Testis (tissue), 3 donors: Measurements from ENCODE around the gene FAM98C. TPM values are rescaled to one million over a fixed set of nuclear protein-coding genes. Genes with fewer than 3 reads are reported as not detected.

ENCODE experiments used
- DNase-seq: peaks from one replicate; pipeline ENCODE4 v3.0.0-alpha.2; 2019
- H3K27ac ChIP-seq, 2 donors: fragments of 200-600 bp; sonication (generic); one replicate each; pipeline ENCODE4 v1.5.1; 2019
- H3K27me3 ChIP-seq: fragments of 200-600 bp; sonication (generic); one replicate; pipeline ENCODE4 v1.5.1; 2019
- H3K36me3 ChIP-seq: fragments of 200-600 bp; sonication (generic); one replicate; pipeline ENCODE4 v1.5.1; 2017; ENCODE audit warnings: low read depth; ENCODE audit errors: missing control alignments
- H3K4me1 ChIP-seq: fragments of 200-600 bp; sonication (generic); one replicate; pipeline ENCODE4 v1.5.1; 2019
- H3K4me3 ChIP-seq, 2 donors: fragments of 200-600 bp; sonication (generic); one replicate each; pipeline ENCODE4 v1.5.1; 2017 to 2019
- H3K9me3 ChIP-seq: fragments of 200-600 bp; sonication (generic); one replicate; pipeline ENCODE4 v1.5.1; 2017
- POLR2A ChIP-seq: fragments of 450-650 bp; IDR thresholded peaks from one replicate; pipeline ENCODE4 v1.6.1; 2017; ENCODE audit warnings: antibody characterized with exemption, mild to moderate bottlenecking, moderate library complexity
- WGBS, 2 donors: methylation state at CpG; one replicate each; pipeline ENCODE4 v1.1.5; 2018; 5-methylcytosine and 5-hydroxymethylcytosine counted together
- intact Hi-C: fragments of 100-400 bp; cut with DNase I; formaldehyde crosslinking; loops from one replicate; pipeline ENCODE4 v1.15.1; 2023; ENCODE audit warnings: low total_unique reads
- polyA plus RNA-seq: library from polyadenylated mRNA; stranded (reverse); fragments of 350-450 nt; fragmentation: Illumina TruSeq; extraction: RNeasy Lipid Tissue Mini Kit (QIAGEN cat#74804); gene quantifications from one replicate; pipeline ENCODE4 v1.2.3, GENCODE V29; 2014; ENCODE audit warnings: low read depth, low replicate concordance; ENCODE audit not compliant: insufficient read depth
- total RNA-seq, 2 donors: library from RNA; depleted of rRNA; stranded (reverse); fragments of >200 nt; gene quantifications; one replicate each; pipeline ENCODE4 v1.2.3, GENCODE V29; 2016
- TF ChIP-seq, protein P1 (sequence below), 3 experiments: fragments of 450-650 bp in 2 of 3; fragments of 200-600 bp in 1 of 3; sonication (generic) in 1 of 3; IDR thresholded peaks; one replicate each; pipeline ENCODE4 v1.5.1; 2016 to 2019; ENCODE audit warnings: antibody characterized with exemption in 3 of 3, mild to moderate bottlenecking in 2 of 3, moderate library complexity in 1 of 3

Gene FAM98C
- total and polyA plus RNA-seq, 3 donors from 2014 or later = 13.0 to 17.7 (median 14.1) TPM

DNA sequence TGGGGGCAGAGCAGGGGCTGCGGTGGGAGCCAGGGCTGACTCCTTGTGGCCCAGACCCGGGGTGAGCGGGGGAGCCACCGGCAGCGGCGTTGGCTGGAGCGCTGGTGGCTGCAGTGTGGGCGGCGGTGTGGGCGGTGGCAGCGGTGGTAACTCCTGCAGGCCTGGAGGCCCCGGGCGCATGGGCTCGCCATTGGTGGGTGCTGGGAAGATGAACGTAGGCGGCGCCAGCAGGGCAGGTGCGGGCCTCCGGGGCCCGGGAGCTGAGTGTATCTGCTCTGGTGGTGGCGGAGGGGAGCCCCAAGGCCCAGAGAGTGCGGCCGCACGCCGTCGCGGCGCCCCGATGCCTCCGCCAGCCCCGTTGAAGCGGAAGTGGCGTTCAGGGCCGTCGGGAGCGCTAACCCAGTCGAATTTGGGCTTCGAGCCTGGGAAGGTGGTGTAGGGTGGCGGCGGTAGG is 17.1 kb upstream of the FAM98C start:
- Histone ChIP-seq H3K4me1 (peaks cover 23% of the 10 kb centered on the region), H3K9me3 (no peaks in the 10 kb centered on the region), H3K27ac (no peak overlapping the region), H3K27me3 (no peaks in the 10 kb centered on the region), H3K4me3 (peak overlapping the region in 1 of 2 donors; percentile 21), H3K36me3 (no peaks in the 10 kb centered on the region)
- no peak for TF ChIP-seq POLR2A
- TF ChIP-seq, protein P1, sequence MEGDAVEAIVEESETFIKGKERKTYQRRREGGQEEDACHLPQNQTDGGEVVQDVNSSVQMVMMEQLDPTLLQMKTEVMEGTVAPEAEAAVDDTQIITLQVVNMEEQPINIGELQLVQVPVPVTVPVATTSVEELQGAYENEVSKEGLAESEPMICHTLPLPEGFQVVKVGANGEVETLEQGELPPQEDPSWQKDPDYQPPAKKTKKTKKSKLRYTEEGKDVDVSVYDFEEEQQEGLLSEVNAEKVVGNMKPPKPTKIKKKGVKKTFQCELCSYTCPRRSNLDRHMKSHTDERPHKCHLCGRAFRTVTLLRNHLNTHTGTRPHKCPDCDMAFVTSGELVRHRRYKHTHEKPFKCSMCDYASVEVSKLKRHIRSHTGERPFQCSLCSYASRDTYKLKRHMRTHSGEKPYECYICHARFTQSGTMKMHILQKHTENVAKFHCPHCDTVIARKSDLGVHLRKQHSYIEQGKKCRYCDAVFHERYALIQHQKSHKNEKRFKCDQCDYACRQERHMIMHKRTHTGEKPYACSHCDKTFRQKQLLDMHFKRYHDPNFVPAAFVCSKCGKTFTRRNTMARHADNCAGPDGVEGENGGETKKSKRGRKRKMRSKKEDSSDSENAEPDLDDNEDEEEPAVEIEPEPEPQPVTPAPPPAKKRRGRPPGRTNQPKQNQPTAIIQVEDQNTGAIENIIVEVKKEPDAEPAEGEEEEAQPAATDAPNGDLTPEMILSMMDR (IDR thresholded peaks at IDR 0.05) = no peak
- intact Hi-C loops = no loop called here
- no peak for DNase-seq
- WGBS, 2 donors = 58 to 67% methylated on average over 29 to 40 of the region's 40 CpGs

- no peaks in the 10 kb centered on the region for H3K27me3 ChIP-seq
- no peak for TF ChIP-seq POLR2A
- TF ChIP-seq, protein P1 (IDR thresholded peaks at IDR 0.05) = no peak
These were observed 16.5 kb upstream of the FAM98C start for GRCh38 chr19:38386300-38386970.

GRCh38 chr19:38386971-38387549 is 15.8 kb upstream of the FAM98C start:
- H3K36me3 ChIP-seq = no peaks in the 10 kb centered on the region
- no peaks in the 10 kb centered on the region for H3K9me3 ChIP-seq
- TF ChIP-seq, protein P1 (IDR thresholded peaks at IDR 0.05) = no peak
- TF ChIP-seq POLR2A = no peak
- peaks cover 23% of the 10 kb centered on the region for H3K4me1 ChIP-seq
- no peak for DNase-seq
- H3K27ac ChIP-seq = no peak overlapping the region
- H3K4me3 ChIP-seq = peak overlapping the region; percentile 35 to 57
- intact Hi-C loops = no loop called here
- WGBS, 2 donors = 15 to 33% methylated on average over 11 to 36 of the region's 36 CpGs
- no peaks in the 10 kb centered on the region for H3K27me3 ChIP-seq

More at GRCh38 chr19:38386300-38386970, 16.5 kb upstream of the FAM98C start:
- H3K9me3 ChIP-seq = no peaks in the 10 kb centered on the region
- 46 to 57% methylated on average over 20 to 60 of the region's 61 CpGs for WGBS, 2 donors
- intact Hi-C loops = no loop called here
- peaks cover 23% of the 10 kb centered on the region for H3K4me1 ChIP-seq
- no peak for DNase-seq
- peak overlapping the region; percentile 35 to 57 for H3K4me3 ChIP-seq
- H3K27ac ChIP-seq = no peak overlapping the region
- no peaks in the 10 kb centered on the region for H3K36me3 ChIP-seq

- peak within 1 kb of the TSS; percentile 35 to 57 for H3K4me3 ChIP-seq
- TF ChIP-seq, protein P1 (IDR thresholded peaks at IDR 0.05) = no peak
- no peak for TF ChIP-seq POLR2A
- H3K27ac ChIP-seq = peak within 1 kb of the TSS in 1 of 2 donors; percentile 37
- no peaks in the 10 kb centered on the region for H3K36me3 ChIP-seq
- no peaks in the 10 kb centered on the region for H3K27me3 ChIP-seq
- no peaks in the 10 kb centered on the region for H3K9me3 ChIP-seq
- 2 to 3% methylated on average over 32 to 51 of the region's 51 CpGs for WGBS, 2 donors
- H3K4me1 ChIP-seq = peaks cover 23% of the 10 kb centered on the region
- DNase-seq = peak; percentile 80
- intact Hi-C loops = no loop called here
These were observed 15.1 kb upstream of the FAM98C start, which contains the start of gene GGN for GRCh38 chr19:38387550-38388348. GGN (minus strand) TSS chr19:38388034; CDS start chr19:38387261, 773 bp downstream.
